Loucy (cell line): Measurements from ENCODE around the gene DUSP21.
A peak's percentile ranks its signal among the peaks of the same experiment; 100 is the strongest.

ENCODE experiments used
- H2AFZ ChIP-seq: fragments of 200-600 bp; sonication (generic); 2 replicates; pipeline ENCODE4 v1.6.0; 2016; ENCODE audit warnings: antibody characterized with exemption, mild to moderate bottlenecking, low read length, moderate library complexity
- H3F3A ChIP-seq: fragments of 200-600 bp; 2 replicates; pipeline ENCODE4 v1.6.0; 2016; ENCODE audit warnings: antibody characterized with exemption, low read depth, mild to moderate bottlenecking
- H3K27me3 ChIP-seq: fragments of 200-600 bp; sonication (generic); 2 replicates; pipeline ENCODE4 v1.6.1; 2014; ENCODE audit warnings: low read length, mild to moderate bottlenecking; ENCODE audit not compliant: insufficient read depth, poor library complexity, severe bottlenecking
- H3K36me3 ChIP-seq: fragments of 200-600 bp; sonication (generic); 2 replicates; pipeline ENCODE4 v1.6.1; 2016; ENCODE audit warnings: low read length; ENCODE audit not compliant: insufficient read depth
- H3K4me1 ChIP-seq: fragments of 200-600 bp; sonication (generic); 2 replicates; pipeline ENCODE4 v1.5.1; 2014; ENCODE audit warnings: low read length, mild to moderate bottlenecking; ENCODE audit not compliant: insufficient read depth, poor library complexity, severe bottlenecking
- H3K4me2 ChIP-seq: fragments of 200-600 bp; sonication (generic); 2 replicates; pipeline ENCODE4 v1.6.0; 2014; ENCODE audit warnings: antibody characterized with exemption, low read length, low read depth, mild to moderate bottlenecking; ENCODE audit not compliant: poor library complexity, severe bottlenecking
- H3K4me3 ChIP-seq: fragments of 200-600 bp; sonication (generic); 2 replicates; pipeline ENCODE4 v1.5.1; 2014; ENCODE audit warnings: low read length, mild to moderate bottlenecking, mixed read lengths; ENCODE audit not compliant: poor library complexity, severe bottlenecking
- H3K79me2 ChIP-seq: fragments of 200-600 bp; sonication (generic); 2 replicates; pipeline ENCODE4 v1.6.1; 2014; ENCODE audit warnings: low read length; ENCODE audit not compliant: insufficient read depth
- H3K9ac ChIP-seq: fragments of 200-600 bp; sonication (generic); 2 replicates; pipeline ENCODE4 v1.6.0; 2014; ENCODE audit warnings: mild to moderate bottlenecking, low read depth, low read length, moderate library complexity; ENCODE audit not compliant: poor library complexity, severe bottlenecking
- H3K9me2 ChIP-seq: fragments of 200-600 bp; sonication (generic); replicated peaks from 2 replicates; pipeline ENCODE4 v1.6.1; 2016; ENCODE audit warnings: low read depth, low read length, mixed read lengths
- H3K9me3 ChIP-seq: fragments of 200-600 bp; sonication (generic); 2 replicates; pipeline ENCODE4 v1.6.1; 2014; ENCODE audit warnings: mild to moderate bottlenecking, antibody characterized with exemption, low read length, low read depth; ENCODE audit not compliant: insufficient read depth
- H4K20me1 ChIP-seq: fragments of 200-600 bp; sonication (generic); 2 replicates; pipeline ENCODE4 v1.6.0; 2014; ENCODE audit warnings: antibody characterized with exemption, low read length, mild to moderate bottlenecking; ENCODE audit not compliant: insufficient read depth, poor library complexity, severe bottlenecking
- EZH2phosphoT487 ChIP-seq: fragments of 200-600 bp; IDR thresholded peaks from 2 replicates; pipeline ENCODE4 v1.6.1; 2018; ENCODE audit warnings: antibody characterized with exemption, mild to moderate bottlenecking, moderate library complexity, borderline replicate concordance
- TF ChIP-seq, protein P1 (sequence below): fragments of 200-600 bp; sonication (generic); conservative IDR thresholded peaks from 2 replicates; pipeline ENCODE4 v1.5.1; 2014; ENCODE audit warnings: mild to moderate bottlenecking, antibody characterized with exemption, low read length

The DUSP21 gene

DNA sequence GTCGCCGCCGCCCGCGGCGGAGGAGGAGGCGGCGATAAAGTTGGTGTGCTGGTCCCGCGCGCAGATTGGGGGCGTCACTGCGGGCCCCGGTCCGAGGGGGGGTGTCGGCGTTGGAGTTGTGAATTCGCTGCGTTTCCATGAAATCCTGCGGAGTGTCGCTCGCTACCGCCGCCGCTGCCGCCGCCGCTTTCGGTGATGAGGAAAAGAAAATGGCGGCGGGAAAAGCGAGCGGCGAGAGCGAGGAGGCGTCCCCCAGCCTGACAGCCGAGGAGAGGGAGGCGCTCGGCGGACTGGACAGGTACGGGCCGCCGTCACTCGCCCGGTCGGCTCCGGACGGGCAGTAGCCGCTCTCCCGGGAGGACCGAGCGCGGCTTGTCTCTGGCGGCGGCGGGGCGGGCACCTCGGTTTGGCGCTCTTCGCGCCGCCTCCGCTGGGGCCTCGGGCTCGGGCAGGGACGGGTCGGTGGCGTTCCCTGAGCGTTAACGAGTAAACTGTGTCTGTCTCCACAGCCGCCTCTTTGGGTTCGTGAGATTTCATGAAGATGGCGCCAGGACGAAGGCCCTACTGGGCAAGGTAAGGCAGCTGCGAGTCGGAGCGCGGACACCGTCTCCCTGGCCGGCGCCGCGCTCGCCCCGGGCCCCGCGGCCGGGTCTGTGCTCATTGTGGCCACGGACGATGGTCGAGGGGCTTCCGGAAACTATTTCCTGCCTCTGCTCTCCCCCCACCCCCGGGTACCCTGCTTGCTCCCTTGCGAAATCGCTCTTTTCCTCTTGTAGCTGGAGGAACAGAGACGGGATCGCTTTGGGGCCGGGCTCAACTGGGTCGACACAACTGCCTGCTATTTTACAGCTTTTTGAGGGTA lies 29.8 kb downstream of the DUSP21 start:
- H4K20me1 ChIP-seq: peaks cover 39% of the 10 kb centered on the region
- H3K4me2 ChIP-seq: peak overlapping the region; percentile 91
- no peaks in the 10 kb centered on the region for H3K9me2 ChIP-seq
- H3K4me3 ChIP-seq: peak overlapping the region; percentile 100
- H3K36me3 ChIP-seq: no peaks in the 10 kb centered on the region
- H3F3A ChIP-seq: no peaks in the 10 kb centered on the region
- peaks cover 6% of the 10 kb centered on the region for H3K4me1 ChIP-seq
- H3K27me3 ChIP-seq: no peaks in the 10 kb centered on the region
- H3K9me3 ChIP-seq: no peaks in the 10 kb centered on the region
- H2AFZ ChIP-seq: peak overlapping the region; percentile 75
- H3K79me2 ChIP-seq: peaks cover 68% of the 10 kb centered on the region
- TF ChIP-seq EZH2phosphoT487: no peak
- TF ChIP-seq, protein P1, sequence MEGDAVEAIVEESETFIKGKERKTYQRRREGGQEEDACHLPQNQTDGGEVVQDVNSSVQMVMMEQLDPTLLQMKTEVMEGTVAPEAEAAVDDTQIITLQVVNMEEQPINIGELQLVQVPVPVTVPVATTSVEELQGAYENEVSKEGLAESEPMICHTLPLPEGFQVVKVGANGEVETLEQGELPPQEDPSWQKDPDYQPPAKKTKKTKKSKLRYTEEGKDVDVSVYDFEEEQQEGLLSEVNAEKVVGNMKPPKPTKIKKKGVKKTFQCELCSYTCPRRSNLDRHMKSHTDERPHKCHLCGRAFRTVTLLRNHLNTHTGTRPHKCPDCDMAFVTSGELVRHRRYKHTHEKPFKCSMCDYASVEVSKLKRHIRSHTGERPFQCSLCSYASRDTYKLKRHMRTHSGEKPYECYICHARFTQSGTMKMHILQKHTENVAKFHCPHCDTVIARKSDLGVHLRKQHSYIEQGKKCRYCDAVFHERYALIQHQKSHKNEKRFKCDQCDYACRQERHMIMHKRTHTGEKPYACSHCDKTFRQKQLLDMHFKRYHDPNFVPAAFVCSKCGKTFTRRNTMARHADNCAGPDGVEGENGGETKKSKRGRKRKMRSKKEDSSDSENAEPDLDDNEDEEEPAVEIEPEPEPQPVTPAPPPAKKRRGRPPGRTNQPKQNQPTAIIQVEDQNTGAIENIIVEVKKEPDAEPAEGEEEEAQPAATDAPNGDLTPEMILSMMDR: no peak
- H3K9ac ChIP-seq: peak overlapping the region; percentile 98

DNA sequence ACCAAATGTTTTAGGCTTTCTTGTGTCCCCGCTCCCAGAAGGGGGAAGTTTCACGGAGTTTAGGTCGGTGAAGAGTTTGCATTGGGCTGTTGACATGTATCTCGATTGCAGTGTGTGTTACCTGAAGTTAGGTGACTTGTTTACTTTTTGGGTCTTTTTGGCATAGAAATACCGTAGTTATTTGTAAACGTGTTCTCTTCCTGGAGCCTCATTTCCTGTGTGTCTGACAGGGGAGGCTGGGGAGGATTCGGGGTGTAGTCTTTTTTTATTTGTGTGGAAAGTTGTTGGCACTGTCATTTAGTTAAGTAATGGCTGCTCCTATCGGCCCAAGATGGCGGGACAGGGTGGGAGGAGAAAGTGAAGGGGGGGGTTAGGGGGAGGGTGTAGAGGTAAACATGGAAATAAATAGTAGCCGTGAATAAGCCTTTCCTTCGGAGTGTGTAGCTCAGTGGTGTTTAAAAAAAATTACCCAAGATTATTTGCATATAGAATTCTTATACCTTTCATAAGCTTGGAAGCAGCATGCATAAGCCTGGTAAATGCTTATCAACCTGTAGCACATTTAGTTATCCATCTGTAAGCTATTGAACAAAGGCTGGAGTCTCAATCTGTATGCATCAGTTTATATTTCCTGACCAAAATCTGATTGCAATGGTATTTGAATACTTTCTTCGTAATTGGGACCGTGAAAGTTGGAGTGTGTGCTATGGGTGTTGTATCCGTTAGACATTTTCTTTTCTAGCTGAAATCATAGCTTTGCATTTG lies 30.8 kb downstream of the DUSP21 start:
- H3K4me1 ChIP-seq: peaks cover 6% of the 10 kb centered on the region
- peaks cover 48% of the 10 kb centered on the region for H4K20me1 ChIP-seq
- no peaks in the 10 kb centered on the region for H3F3A ChIP-seq
- H3K79me2 ChIP-seq: peaks cover 78% of the 10 kb centered on the region
- TF ChIP-seq EZH2phosphoT487: no peak
- TF ChIP-seq, protein P1: no peak
- H3K9me2 ChIP-seq: no peaks in the 10 kb centered on the region
- no peaks in the 10 kb centered on the region for H3K36me3 ChIP-seq
- no peaks in the 10 kb centered on the region for H3K9me3 ChIP-seq
- H2AFZ ChIP-seq: peak overlapping the region; percentile 75; the same call in 1 of the 2 replicates
- peak overlapping the region; percentile 91 for H3K4me2 ChIP-seq
- H3K9ac ChIP-seq: peak overlapping the region; percentile 98
- no peaks in the 10 kb centered on the region for H3K27me3 ChIP-seq
- peak overlapping the region; percentile 100 for H3K4me3 ChIP-seq

DNA sequence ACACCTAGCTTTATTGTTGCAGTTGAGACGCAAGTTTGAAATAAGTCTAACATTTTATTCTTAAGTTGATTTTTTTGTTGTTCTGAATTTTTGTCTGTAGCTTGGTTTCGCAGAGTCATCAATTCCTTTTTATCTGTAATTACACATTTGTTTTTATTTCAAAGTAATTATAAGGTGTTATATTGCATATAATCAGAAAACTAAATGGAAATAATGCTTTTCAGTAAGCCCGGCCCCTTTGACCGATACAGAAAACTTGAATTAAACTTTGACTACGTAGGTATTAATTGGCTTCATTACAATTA lies 31.3 kb downstream of the DUSP21 start:
- no peaks in the 10 kb centered on the region for H3K9me3 ChIP-seq
- H4K20me1 ChIP-seq: peaks cover 48% of the 10 kb centered on the region
- TF ChIP-seq, protein P1: no peak
- no peak for TF ChIP-seq EZH2phosphoT487
- no peaks in the 10 kb centered on the region for H3K36me3 ChIP-seq
- peaks cover 6% of the 10 kb centered on the region for H3K4me1 ChIP-seq
- peaks cover 82% of the 10 kb centered on the region for H3K79me2 ChIP-seq
- peak overlapping the region; percentile 100 for H3K4me3 ChIP-seq
- H2AFZ ChIP-seq: no peak overlapping the region
- H3K9ac ChIP-seq: peak overlapping the region; percentile 98
- no peaks in the 10 kb centered on the region for H3K27me3 ChIP-seq
- H3K9me2 ChIP-seq: no peaks in the 10 kb centered on the region
- no peaks in the 10 kb centered on the region for H3F3A ChIP-seq
- peak overlapping the region; percentile 91 for H3K4me2 ChIP-seq
